Measurements from ENCODE around the gene RBM39.

The RBM39 gene

DNA sequence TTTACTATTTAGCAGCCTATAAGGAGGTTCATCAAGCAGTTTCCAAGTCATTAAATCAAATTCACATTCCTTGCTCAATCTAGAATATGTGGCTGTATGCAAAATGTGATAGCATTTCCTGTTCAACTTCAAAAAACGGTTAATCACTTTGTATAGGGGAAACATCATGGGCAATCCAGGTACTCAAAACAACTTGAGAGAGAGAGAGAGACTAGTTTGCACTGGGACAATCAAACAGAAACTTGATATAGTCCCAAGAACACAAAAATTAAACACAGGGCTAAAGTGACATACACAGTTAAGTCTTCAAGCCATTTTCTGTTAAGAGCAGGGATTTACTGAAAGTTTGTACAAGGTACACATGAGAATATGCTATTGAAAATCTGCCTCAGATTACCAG lies 84.8 kb downstream of the RBM39 start:
- peaks cover 100% of the 10 kb centered on the region for H3K79me2 ChIP-seq (ENCODE audit: insufficient read depth, low read length)
- H3K27ac ChIP-seq (ENCODE audit: low read depth, low read length, poor library complexity, severe bottlenecking) = no peak overlapping the region
- no peak overlapping the region for H3K4me2 ChIP-seq (ENCODE audit: low read length)
- H3K9ac ChIP-seq (ENCODE audit: low read length) = no peak overlapping the region
- H4K20me1 ChIP-seq (ENCODE audit: insufficient read depth, low read length) = no peaks in the 10 kb centered on the region; the same call in none of the 2 replicates
- no peak overlapping the region for H2AFZ ChIP-seq (ENCODE audit: low read length)
- H3K36me3 ChIP-seq (ENCODE audit: insufficient read depth, low read length) = peaks cover 95% of the 10 kb centered on the region
- no peak for TF ChIP-seq EZH2 (IDR thresholded peaks at IDR 0.05; ENCODE audit: borderline replicate concordance, low read length)
- TF ChIP-seq, protein P1, sequence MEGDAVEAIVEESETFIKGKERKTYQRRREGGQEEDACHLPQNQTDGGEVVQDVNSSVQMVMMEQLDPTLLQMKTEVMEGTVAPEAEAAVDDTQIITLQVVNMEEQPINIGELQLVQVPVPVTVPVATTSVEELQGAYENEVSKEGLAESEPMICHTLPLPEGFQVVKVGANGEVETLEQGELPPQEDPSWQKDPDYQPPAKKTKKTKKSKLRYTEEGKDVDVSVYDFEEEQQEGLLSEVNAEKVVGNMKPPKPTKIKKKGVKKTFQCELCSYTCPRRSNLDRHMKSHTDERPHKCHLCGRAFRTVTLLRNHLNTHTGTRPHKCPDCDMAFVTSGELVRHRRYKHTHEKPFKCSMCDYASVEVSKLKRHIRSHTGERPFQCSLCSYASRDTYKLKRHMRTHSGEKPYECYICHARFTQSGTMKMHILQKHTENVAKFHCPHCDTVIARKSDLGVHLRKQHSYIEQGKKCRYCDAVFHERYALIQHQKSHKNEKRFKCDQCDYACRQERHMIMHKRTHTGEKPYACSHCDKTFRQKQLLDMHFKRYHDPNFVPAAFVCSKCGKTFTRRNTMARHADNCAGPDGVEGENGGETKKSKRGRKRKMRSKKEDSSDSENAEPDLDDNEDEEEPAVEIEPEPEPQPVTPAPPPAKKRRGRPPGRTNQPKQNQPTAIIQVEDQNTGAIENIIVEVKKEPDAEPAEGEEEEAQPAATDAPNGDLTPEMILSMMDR (IDR thresholded peaks at IDR 0.05; ENCODE audit: low read length) = no peak
- H3K27me3 ChIP-seq (ENCODE audit: insufficient read depth, low read length) = no peaks in the 10 kb centered on the region
- no peaks in the 10 kb centered on the region for H3F3A ChIP-seq (ENCODE audit: insufficient read depth, low read length)
- no peaks in the 10 kb centered on the region for H3K9me2 ChIP-seq (ENCODE audit: low read depth, low read length)
- peaks cover 15% of the 10 kb centered on the region for H3K4me1 ChIP-seq (ENCODE audit: insufficient read depth, low read length, severe bottlenecking)
- peaks cover 26% of the 10 kb centered on the region; the same call in 1 of the 2 replicates for H3K9me3 ChIP-seq (ENCODE audit: low read length)
- no peak overlapping the region for H3K4me3 ChIP-seq (ENCODE audit: low read depth, low read length, poor library complexity, severe bottlenecking)

DNA sequence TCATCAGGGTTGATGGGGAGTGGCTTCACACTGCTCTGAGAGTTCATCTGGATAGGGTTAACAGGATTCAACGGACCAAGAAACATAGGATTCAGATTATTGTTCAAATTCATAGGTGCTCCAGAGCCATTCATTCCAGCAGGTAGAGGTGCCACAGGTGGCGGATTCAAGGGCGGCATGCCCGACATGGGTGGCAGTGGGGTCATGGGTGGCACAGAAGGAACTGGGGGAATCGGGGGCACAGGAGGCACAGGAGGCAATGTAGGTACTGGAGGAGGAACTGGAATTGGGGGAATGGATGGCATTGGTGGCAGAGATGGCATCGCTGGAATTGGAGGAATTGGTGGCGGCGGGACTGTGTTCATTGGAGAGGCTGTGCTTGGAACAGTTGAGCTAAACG lies 87.6 kb downstream of the RBM39 start:
- no peaks in the 10 kb centered on the region for H4K20me1 ChIP-seq (ENCODE audit: insufficient read depth, low read length)
- TF ChIP-seq, protein P1 (IDR thresholded peaks at IDR 0.05; ENCODE audit: low read length) = no peak
- TF ChIP-seq EZH2 (IDR thresholded peaks at IDR 0.05; ENCODE audit: borderline replicate concordance, low read length) = no peak

DNA sequence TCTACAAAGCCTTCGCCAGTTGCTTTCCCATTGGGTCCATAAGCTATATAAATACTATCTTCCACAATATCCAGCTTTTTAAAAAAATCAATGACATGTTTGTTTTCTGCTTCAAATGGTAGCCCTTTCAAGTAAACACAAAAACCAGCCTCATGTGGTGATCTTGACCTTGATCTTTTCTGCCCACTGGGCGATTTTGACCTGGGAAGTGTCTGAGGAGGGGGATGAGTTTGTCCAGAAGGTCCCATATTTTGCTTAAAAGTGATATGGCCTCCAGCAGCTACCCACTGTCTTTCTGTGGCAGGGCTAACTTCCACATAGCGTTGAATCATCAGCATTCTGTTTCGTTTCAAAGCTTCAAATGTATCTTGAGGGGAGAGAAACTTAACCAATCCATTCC lies 88.2 kb downstream of the RBM39 start:
- Histone ChIP-seq H3K9me2 (ENCODE audit: low read depth, low read length) (no peaks in the 10 kb centered on the region), H2AFZ (ENCODE audit: low read length) (no peak overlapping the region), H3K9me3 (ENCODE audit: low read length) (peaks cover 5% of the 10 kb centered on the region; the same call in 1 of the 2 replicates), H3K27me3 (ENCODE audit: insufficient read depth, low read length) (no peaks in the 10 kb centered on the region), H4K20me1 (ENCODE audit: insufficient read depth, low read length) (no peaks in the 10 kb centered on the region), H3K4me3 (ENCODE audit: low read depth, low read length, poor library complexity, severe bottlenecking) (no peak overlapping the region), H3K36me3 (ENCODE audit: insufficient read depth, low read length) (peaks cover 97% of the 10 kb centered on the region), H3K4me2 (ENCODE audit: low read length) (no peak overlapping the region), H3K27ac (ENCODE audit: low read depth, low read length, poor library complexity, severe bottlenecking) (no peak overlapping the region), H3F3A (ENCODE audit: insufficient read depth, low read length) (no peaks in the 10 kb centered on the region), H3K79me2 (ENCODE audit: insufficient read depth, low read length) (peaks cover 100% of the 10 kb centered on the region), H3K4me1 (ENCODE audit: insufficient read depth, low read length, severe bottlenecking) (no peaks in the 10 kb centered on the region), H3K9ac (ENCODE audit: low read length) (no peak overlapping the region)
- TF ChIP-seq, protein P1 (IDR thresholded peaks at IDR 0.05; ENCODE audit: low read length) = no peak
- TF ChIP-seq EZH2 (IDR thresholded peaks at IDR 0.05; ENCODE audit: borderline replicate concordance, low read length) = no peak

More for the DNA sequence above, 87.6 kb downstream of the RBM39 start:
- Histone ChIP-seq H3K9me2 (ENCODE audit: low read depth, low read length) (no peaks in the 10 kb centered on the region), H2AFZ (ENCODE audit: low read length) (no peak overlapping the region), H3K79me2 (ENCODE audit: insufficient read depth, low read length) (peaks cover 100% of the 10 kb centered on the region), H3K27ac (ENCODE audit: low read depth, low read length, poor library complexity, severe bottlenecking) (no peak overlapping the region), H3K36me3 (ENCODE audit: insufficient read depth, low read length) (peaks cover 96% of the 10 kb centered on the region), H3K4me2 (ENCODE audit: low read length) (no peak overlapping the region), H3F3A (ENCODE audit: insufficient read depth, low read length) (no peaks in the 10 kb centered on the region), H3K4me3 (ENCODE audit: low read depth, low read length, poor library complexity, severe bottlenecking) (no peak overlapping the region), H3K9ac (ENCODE audit: low read length) (no peak overlapping the region), H3K4me1 (ENCODE audit: insufficient read depth, low read length, severe bottlenecking) (no peaks in the 10 kb centered on the region), H3K9me3 (ENCODE audit: low read length) (peaks cover 10% of the 10 kb centered on the region; the same call in 1 of the 2 replicates), H3K27me3 (ENCODE audit: insufficient read depth, low read length) (no peaks in the 10 kb centered on the region)

Measured in OCI-LY1 (cell line).